Astrocyte of the cerebellum (primary cell): ENCODE data around the gene PTCH1.

Source experiments
- DNase-seq: peaks from one replicate; pipeline ENCODE4 v3.0.0-alpha.2; 2011; ENCODE audit warnings: low read depth
- H3K4me3 ChIP-seq: 2 replicates; pipeline ENCODE4 v1.5.1; 2011; ENCODE audit warnings: mild to moderate bottlenecking, low read depth, low read length, moderate library complexity
- in situ Hi-C: cut with HindIII; loops from 2 replicates; pipeline ENCODE4 v1.10.0; 2017; ENCODE audit warnings: low sequenced_read_pairs
- TF ChIP-seq, protein P1 (sequence below): IDR thresholded peaks from 2 replicates; pipeline ENCODE4 v1.5.1; 2012; ENCODE audit warnings: low read length, low read depth, moderate library complexity, mild to moderate bottlenecking; ENCODE audit errors: missing control alignments

The PTCH1 gene

DNA sequence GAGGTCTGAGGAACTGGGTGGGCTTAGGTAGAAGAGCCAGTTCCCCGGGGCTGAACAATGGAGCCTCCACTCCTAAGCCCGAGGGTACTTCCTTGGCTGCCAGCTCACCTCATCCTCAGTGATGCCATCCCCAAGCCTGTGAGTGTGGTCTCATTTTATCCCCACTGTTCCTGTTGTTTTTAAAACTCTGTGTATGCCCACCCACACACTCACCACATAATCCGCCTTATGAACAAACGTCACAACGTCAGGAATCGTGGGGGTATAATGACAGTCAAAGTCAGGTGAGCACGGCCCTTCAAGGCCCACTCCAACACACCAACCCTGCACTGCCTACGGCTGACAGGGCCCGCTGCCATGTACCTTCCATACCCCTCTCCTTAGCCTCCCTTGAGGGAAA is 61.1 kb downstream of the PTCH1 start:
- DNase-seq = no peak
- TF ChIP-seq, protein P1, sequence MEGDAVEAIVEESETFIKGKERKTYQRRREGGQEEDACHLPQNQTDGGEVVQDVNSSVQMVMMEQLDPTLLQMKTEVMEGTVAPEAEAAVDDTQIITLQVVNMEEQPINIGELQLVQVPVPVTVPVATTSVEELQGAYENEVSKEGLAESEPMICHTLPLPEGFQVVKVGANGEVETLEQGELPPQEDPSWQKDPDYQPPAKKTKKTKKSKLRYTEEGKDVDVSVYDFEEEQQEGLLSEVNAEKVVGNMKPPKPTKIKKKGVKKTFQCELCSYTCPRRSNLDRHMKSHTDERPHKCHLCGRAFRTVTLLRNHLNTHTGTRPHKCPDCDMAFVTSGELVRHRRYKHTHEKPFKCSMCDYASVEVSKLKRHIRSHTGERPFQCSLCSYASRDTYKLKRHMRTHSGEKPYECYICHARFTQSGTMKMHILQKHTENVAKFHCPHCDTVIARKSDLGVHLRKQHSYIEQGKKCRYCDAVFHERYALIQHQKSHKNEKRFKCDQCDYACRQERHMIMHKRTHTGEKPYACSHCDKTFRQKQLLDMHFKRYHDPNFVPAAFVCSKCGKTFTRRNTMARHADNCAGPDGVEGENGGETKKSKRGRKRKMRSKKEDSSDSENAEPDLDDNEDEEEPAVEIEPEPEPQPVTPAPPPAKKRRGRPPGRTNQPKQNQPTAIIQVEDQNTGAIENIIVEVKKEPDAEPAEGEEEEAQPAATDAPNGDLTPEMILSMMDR = no peak
- no peak overlapping the region for H3K4me3 ChIP-seq
- in situ Hi-C loops = no loop called here

DNA sequence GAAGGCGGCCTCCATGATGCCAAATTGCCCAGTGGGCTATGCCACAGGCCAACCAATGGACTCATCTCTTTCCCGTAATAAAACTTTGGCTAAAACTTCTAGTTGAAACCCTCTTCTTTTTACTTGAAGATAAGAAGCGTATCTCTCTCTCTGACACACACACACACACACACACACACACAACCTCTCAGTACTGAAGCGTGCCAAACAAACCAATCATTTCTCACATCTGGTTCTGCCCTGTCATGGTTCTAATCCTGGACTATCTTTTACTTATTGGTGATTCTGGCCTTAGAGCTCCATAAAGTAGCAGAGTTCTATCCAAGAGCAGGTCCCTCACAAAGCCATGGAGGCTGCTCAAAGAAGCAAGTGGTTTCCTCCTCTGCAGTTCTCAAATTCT is 64.6 kb downstream of the PTCH1 start:
- TF ChIP-seq, protein P1 = no peak
- in situ Hi-C loops = no loop called here
- no peak overlapping the region for H3K4me3 ChIP-seq
- no peak for DNase-seq

DNA sequence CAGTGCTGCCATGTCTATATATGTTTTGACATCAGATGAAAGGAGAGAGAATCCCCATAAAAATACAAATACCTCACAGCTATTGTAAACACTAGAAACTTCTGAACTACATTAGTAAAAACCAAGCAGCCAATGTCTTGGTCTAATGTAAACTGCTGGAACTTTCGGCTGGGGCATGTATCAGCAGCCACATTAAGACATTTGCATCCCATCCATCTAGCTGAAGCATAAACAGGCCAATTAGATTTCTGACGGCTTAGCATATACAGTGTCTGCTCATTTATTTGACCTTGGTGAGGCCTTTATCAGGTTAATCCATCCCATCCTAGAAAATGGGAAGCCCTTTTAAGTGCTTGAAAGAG is 65.7 kb downstream of the PTCH1 start:
- no peak overlapping the region for H3K4me3 ChIP-seq
- DNase-seq = no peak
- TF ChIP-seq, protein P1 = no peak
- in situ Hi-C loops = no loop called here

DNA sequence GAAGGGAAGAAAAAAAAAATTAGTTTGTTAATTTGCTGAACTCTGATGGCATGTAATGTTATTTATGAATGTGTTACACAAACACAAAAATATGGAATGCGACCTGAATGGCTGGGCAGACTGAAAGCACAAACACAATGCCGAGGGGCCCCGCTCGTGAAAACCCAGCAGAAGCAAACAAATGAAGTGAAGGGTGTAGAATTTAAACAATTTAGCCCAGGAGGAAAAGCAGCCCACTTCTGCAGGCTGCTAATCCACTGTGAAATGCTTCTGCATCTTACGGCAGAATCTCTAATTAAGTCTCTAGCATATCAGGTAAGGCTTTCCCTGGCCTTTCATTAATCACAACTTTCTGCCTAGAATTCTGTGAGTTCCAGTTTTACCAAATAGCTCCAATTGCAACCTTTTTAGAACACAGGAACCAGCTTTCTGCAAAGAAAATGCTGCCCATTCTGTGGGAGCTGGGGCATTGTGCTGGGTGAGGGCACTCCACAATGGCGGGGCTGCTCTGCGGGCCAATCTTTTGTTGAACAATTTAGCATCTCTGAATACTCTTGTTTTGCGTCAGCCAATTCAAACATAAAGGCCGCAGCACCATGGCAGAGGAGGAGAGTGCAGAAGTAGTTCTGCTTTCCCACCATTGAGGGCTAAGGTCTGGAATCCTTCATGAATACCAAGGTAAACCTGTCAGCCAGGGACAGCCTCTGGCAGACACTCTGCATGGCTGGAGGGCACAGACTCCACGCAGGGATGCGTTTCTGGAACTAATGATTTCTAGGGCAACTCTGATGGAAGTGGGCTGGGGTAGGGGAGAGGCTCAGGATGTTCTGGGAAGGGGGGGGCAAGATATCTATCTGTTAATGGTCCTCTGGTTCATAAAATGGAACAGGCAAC is 66.4 kb downstream of the PTCH1 start:
- TF ChIP-seq, protein P1 = no peak
- no peak overlapping the region for H3K4me3 ChIP-seq
- no peak for DNase-seq
- in situ Hi-C loops = no loop called here

DNA sequence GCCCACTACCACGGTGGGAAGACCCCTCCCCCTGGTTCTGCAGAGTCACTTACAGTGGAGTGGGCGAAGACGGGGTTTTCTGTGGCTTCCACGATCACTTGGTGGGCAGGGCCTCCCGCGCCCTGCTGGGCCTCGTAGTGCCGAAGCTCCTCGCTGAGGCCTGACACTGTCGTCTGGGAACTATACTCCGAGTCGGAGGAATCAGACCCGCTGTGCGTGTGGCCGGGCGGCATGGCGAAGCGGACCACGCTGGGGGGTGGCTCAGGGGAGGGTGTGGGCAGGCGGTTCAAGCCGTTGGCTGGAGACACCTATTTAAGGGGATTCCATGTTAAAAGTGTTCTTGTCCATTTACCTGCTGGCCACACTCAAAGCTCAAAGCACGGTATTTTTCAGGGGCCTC is 67.8 kb downstream of the PTCH1 start:
- in situ Hi-C loops = no loop called here
- TF ChIP-seq, protein P1 = no peak
- no peak overlapping the region for H3K4me3 ChIP-seq
- DNase-seq = no peak

DNA sequence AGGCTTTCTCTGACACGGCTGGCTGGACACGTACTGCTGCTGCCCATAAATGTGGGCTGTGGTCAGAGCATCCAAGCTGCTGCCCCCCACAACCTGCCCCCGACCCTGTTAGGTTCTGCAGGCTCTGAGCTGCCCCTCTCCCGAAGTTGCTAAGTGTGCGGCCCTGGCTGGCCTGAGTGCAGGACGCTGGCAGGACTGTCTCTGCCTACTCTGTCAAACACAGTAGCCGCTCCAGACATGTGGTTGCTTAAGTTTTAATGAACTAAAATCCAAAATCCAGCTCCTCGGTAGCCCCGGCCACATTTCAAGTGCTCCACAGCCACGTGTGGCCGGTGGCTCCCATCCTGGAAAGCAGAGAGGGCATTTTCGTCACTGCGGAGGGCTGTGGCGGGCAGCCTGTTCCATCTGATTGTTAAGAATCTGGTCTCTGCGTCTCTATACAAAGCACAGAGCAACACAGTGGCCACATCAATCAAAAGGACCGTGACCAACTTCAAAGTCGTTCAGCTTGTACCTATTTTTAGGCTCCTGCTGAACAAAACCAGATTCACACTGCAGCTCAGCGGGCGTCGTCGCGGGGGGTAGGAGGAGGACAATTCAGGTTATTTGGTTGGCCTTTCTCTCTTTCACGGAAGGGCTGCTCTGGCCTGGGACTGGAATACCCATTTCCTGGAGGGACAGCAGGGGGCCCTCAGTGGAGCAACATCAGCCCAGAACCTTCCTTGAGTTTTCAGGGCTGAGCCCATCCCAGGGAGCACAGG is 68.9 kb downstream of the PTCH1 start:
- no peak for DNase-seq
- no peak overlapping the region for H3K4me3 ChIP-seq
- TF ChIP-seq, protein P1 = no peak
- in situ Hi-C loops = no loop called here
